Retinal pigment epithelial cell (primary cell): ENCODE results near the gene FAM90A1.
A peak's percentile ranks its signal among the peaks of the same experiment; 100 is the strongest.
"Not testable (repeated sequence)": the region's sequence is repeated elsewhere in the genome, so short reads cannot be mapped to it uniquely, and the experiment has no call there.

Experiments used
- DNase-seq: peaks from one replicate; pipeline ENCODE4 v3.0.0-alpha.2; 2010; ENCODE audit warnings: low read depth
- H3K4me3 ChIP-seq: 2 replicates; pipeline ENCODE4 v1.5.1; 2011; ENCODE audit warnings: mild to moderate bottlenecking, low read length, control low read depth, moderate library complexity

FAM90A1 gene, protein sequence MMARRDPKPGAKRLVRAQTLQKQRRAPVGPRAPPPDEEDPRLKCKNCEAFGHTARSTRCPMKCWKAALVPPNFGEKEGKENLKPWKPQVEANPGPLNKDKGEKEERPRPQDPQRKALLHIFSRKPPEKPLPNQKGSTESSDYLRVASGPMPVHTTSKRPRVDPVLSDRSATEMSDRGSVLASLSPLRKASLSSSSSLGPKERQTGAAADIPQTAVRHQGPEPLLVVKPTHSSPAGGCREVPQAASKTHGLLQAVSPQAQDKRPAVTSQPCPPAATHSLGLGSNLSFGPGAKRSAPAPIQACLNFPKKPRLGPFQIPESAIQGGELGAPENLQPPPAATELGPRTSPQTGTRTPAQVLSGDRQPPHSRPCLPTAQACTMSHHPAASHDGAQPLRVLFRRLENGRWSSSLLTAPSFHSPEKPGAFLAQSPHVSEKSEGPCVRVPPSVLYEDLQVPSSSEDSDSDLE

DNA sequence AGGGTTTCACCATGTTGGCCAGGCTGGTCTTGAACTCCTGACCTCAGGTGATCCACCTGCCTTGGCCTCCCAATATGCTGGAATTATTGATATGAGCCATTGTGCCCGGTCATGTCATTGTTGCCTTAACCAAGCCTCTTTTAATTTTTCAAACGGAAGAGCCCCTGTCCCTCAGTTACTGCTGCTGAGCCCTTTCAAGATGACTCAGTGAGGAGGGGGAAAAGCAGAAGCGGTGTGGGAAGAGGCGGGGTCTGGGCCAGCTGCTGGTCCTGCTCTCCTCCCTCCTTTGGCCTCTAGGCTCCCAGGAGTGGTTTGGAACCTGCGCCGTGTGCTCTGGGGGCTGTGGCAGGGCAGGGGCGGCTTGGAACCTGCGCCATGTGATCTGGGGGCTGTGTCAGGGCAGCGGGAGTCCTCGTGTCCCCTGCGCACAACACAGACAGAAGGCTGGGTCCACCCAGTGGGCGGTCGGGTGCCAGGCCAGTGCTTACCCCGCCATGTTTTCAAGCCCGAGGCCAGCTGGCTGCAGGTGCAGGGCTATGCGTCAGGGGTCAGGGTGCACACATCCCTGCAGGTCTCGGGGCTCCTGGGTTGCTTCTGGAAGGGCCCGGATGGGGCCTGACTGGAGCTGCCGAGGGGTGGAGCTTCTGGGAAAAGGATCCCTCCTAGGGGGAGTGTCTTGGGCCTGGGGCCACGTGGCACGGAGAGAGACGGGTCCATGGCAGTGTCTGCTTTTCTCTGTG lies at the start of gene FAM90A1:
FAM90A1 (minus strand) TSS at position 627 of the 740 bp plus-strand sequence. CDS start 2,786 bp downstream, outside the sequence.
- DNase-seq, result not testable (repeated sequence)
- peak within 1 kb of the TSS; percentile 23 for H3K4me3 ChIP-seq

GRCh38 chr12:8276397-8276796 lies 49.0 kb upstream of the FAM90A1 start:
- DNase-seq, H3K4me3 ChIP-seq: not testable (repeated sequence)

DNA sequence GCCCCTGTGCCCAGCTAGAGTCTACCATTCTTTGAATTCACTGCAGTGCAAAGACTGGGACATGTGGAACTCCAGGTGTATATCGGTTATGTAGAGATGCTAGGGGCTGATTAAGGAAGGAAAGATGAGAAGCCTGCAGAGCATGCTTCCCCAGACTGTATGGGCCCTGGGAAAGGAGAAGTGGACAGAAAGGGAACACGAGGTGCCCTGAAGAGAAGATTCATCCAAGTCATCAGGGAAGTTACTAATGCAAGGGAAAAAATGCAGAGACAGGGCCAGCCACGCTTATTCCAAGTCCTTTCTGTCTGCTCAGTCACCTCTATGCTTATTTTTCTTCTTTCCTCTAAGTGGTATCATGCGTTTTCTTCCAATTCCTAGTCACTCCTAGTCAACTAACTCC lies 39.3 kb upstream of the FAM90A1 start:
- H3K4me3 ChIP-seq, DNase-seq: not testable (repeated sequence)

GRCh38 chr12:8264236-8264635 lies 36.8 kb upstream of the FAM90A1 start:
- H3K4me3 ChIP-seq, DNase-seq: not testable (repeated sequence)

GRCh38 chr12:8261111-8261554 lies 33.7 kb upstream of the FAM90A1 start:
- DNase-seq, H3K4me3 ChIP-seq: not testable (repeated sequence)

GRCh38 chr12:8256356-8256755 lies 28.9 kb upstream of the FAM90A1 start:
- not testable (repeated sequence) for H3K4me3 ChIP-seq, DNase-seq

DNA sequence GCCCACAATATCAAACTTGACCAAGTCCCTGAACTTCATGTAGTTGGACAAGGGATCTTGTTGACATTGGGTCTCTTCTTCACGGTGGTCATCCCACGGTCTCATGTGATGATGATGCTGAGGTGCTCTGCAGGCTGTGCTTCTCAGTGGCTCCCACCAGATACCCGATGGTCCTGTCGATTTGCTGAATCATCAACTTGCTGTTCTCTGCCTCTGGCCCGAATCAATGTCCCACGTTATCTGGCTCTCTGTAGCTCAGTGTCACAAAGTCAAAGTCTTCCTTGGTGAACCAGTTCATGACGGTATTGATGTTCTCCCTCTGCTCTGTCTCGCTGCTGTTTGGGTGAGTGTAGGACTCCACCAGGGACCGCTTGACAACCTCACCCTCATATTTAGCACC lies 27.3 kb upstream of the FAM90A1 start:
- DNase-seq, H3K4me3 ChIP-seq: not testable (repeated sequence)

DNA sequence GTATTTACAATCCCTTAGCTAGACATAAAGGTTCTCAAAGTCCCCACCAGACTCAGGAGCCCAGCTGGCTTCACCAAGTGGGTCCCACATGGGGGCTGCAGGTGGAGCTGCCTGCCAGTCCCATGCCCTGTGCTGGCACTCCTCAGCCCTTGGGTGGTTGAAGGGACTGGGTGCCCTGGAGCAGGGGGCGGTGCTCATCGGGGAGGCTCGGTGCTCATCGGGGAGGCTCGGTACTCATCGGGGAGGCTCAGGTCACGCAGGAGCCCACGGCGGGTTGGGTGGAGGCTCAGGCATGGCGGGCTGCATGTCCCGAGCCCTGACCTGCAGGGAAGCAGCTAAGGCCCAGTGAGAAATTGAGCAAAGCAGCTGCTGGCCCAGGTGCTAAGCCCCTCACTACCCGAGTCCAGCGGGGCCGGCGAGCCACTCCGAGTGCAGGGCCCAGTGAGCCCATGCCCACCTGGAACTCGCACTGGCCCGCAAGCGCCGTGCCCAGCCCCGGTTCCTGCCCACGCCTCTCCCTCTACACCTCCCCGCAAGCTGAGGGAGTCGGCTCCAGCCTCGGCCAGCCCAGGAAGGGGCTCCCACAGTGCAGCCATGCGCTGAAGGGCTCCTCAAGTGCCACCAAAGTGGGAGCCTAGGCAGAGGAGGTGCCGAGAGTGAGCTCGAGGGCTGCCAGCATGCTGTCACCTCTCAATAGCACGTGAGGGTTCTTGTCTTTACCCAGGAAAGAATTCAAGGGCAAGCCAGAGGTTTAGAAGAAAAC lies 24.8 kb upstream of the FAM90A1 start:
- not testable (repeated sequence) for DNase-seq, H3K4me3 ChIP-seq

DNA sequence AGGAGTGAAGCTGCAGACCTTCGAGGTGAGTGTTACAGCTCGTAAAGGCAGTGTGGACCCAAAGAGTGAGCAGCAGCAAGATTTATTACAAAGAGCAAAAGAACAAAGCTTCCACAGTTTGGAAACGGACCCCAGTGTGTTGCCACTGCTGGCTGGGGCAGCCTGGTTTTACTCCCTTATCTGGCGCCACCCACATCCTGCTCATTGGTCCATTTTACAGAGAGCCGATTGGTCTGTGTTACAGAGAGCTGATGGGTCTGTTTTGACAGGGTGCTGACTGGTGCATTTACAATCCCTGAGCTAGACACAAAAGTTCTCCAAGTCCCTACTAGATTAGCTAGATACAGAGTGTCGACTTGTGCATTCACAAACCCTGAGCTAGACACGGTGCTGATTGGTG lies 24.2 kb upstream of the FAM90A1 start:
- not testable (repeated sequence) for H3K4me3 ChIP-seq, DNase-seq

GRCh38 chr12:8246941-8247535 lies 19.6 kb upstream of the FAM90A1 start:
- not testable (repeated sequence) for H3K4me3 ChIP-seq
- peak; percentile 52 for DNase-seq

- H3K4me3 ChIP-seq, result peak overlapping the region; percentile 61
- not testable (repeated sequence) for DNase-seq
These were observed 16.3 kb upstream of the FAM90A1 start for GRCh38 chr12:8243682-8244161.

GRCh38 chr12:8242880-8243681 lies 15.7 kb upstream of the FAM90A1 start:
- DNase-seq, result peak; percentile 90
- H3K4me3 ChIP-seq, result peak overlapping the region; percentile 70

GRCh38 chr12:8242622-8242879 lies 15.1 kb upstream of the FAM90A1 start:
- DNase-seq, result not testable (repeated sequence)
- peak overlapping the region; percentile 70 for H3K4me3 ChIP-seq

DNA sequence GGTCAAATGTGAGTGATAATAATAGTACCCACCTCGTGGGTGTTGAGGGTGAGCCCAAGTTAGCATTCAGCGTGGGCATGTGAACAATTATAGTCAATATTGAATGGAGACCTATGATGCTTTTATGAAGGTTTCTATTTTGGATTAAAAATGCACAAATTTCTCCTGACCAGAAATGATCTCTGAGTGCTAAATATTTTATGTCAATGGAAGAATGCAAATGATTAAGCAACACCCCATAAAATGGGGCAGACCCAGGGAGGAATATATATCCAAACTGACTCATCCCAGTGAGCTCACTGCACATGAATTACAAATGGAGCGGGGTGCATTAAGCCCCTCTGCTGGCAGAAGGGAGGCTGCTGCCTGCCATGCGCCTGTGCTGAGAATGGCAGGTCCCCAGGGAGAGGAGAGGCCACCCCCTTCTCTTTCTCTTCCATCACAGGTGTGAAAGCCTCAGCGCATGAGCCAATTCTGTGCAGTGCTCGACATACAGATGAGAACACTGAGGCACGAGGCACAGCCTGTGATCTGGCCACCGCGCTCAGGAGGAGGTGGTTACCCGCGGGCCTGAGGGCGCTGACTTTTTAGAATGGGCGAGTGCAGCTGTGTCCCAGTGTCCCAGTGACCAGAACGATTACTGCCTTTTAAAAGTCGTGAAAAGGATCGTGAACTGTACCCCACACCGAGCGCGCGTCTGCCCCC lies 14.7 kb upstream of the FAM90A1 start:
- peak overlapping the region; percentile 70 for H3K4me3 ChIP-seq
- not testable (repeated sequence) for DNase-seq

GRCh38 chr12:8240340-8241114 lies 13.1 kb upstream of the FAM90A1 start:
- not testable (repeated sequence) for H3K4me3 ChIP-seq, DNase-seq

DNA sequence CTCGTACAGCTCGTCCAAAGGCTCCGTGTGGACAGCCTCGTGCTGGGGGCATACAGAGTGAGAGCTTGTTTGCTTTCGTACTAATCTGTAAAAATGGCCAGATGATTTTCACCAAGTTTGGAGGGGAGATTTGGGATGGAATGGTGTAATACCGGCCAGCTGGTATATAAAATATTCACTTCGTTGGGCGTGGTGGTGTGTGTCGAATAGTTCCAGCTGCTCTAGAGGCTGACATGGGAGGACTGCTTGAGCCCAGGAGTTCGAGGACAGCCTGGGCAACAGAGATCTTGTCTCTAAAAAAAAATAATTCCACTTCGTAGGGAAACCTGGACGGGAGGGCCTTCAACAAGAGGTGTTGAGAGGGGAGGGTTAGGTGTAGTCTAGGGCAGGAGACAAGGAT lies 9.6 kb upstream of the FAM90A1 start:
- not testable (repeated sequence) for H3K4me3 ChIP-seq, DNase-seq
